ENCODE results near the gene GLOD4.
A peak's percentile ranks its signal among the peaks of the same experiment; 100 is the strongest.

The GLOD4 gene

GRCh38 chr17:744937-745336 lies 37.1 kb downstream of the GLOD4 start:
- Histone ChIP-seq H3K36me3 (ENCODE audit: control insufficient read depth, insufficient read depth, low read length) (peaks cover 27% of the 10 kb centered on the region), H3K27me3 (ENCODE audit: control insufficient read depth, insufficient read depth, low read length) (no peaks in the 10 kb centered on the region), H3K9me3 (ENCODE audit: control insufficient read depth, low read length) (no peaks in the 10 kb centered on the region), H3K9ac (ENCODE audit: low read length) (no peak overlapping the region), H3K4me1 (ENCODE audit: control insufficient read depth, insufficient read depth, low read length) (no peaks in the 10 kb centered on the region), H3K4me3 (ENCODE audit: low read length) (no peak overlapping the region)

GRCh38 chr17:743139-743538 lies 38.9 kb downstream of the GLOD4 start:
- H3K27me3 ChIP-seq (ENCODE audit: control insufficient read depth, insufficient read depth, low read length): no peaks in the 10 kb centered on the region
- H3K36me3 ChIP-seq (ENCODE audit: control insufficient read depth, insufficient read depth, low read length): peaks cover 27% of the 10 kb centered on the region

GRCh38 chr17:742147-742793 lies 39.8 kb downstream of the GLOD4 start:
- H3K4me1 ChIP-seq (ENCODE audit: control insufficient read depth, insufficient read depth, low read length): no peaks in the 10 kb centered on the region
- H3K9me3 ChIP-seq (ENCODE audit: control insufficient read depth, low read length): no peaks in the 10 kb centered on the region
- H3K9ac ChIP-seq (ENCODE audit: low read length): no peak overlapping the region
- peaks cover 20% of the 10 kb centered on the region for H3K36me3 ChIP-seq (ENCODE audit: control insufficient read depth, insufficient read depth, low read length)
- H3K27me3 ChIP-seq (ENCODE audit: control insufficient read depth, insufficient read depth, low read length): no peaks in the 10 kb centered on the region
- H3K4me3 ChIP-seq (ENCODE audit: low read length): no peak overlapping the region

More at GRCh38 chr17:743139-743538, 38.9 kb downstream of the GLOD4 start:
- H3K4me1 ChIP-seq (ENCODE audit: control insufficient read depth, insufficient read depth, low read length): no peaks in the 10 kb centered on the region
- H3K9me3 ChIP-seq (ENCODE audit: control insufficient read depth, low read length): no peaks in the 10 kb centered on the region
- H3K4me3 ChIP-seq (ENCODE audit: low read length): no peak overlapping the region
- H3K9ac ChIP-seq (ENCODE audit: low read length): no peak overlapping the region

GRCh38 chr17:740240-741017 lies 41.7 kb downstream of the GLOD4 start:
- H3K36me3 ChIP-seq (ENCODE audit: control insufficient read depth, insufficient read depth, low read length): peaks cover 9% of the 10 kb centered on the region
- no peak overlapping the region for H3K9ac ChIP-seq (ENCODE audit: low read length)
- no peaks in the 10 kb centered on the region for H3K9me3 ChIP-seq (ENCODE audit: control insufficient read depth, low read length)
- no peak overlapping the region for H3K4me3 ChIP-seq (ENCODE audit: low read length)
- no peaks in the 10 kb centered on the region for H3K27me3 ChIP-seq (ENCODE audit: control insufficient read depth, insufficient read depth, low read length)
- no peaks in the 10 kb centered on the region for H3K4me1 ChIP-seq (ENCODE audit: control insufficient read depth, insufficient read depth, low read length)

GRCh38 chr17:737561-738113 lies 44.4 kb downstream of the GLOD4 start:
- Histone ChIP-seq H3K27me3 (ENCODE audit: control insufficient read depth, insufficient read depth, low read length) (no peaks in the 10 kb centered on the region), H3K9ac (ENCODE audit: low read length) (no peak overlapping the region), H3K4me3 (ENCODE audit: low read length) (no peak overlapping the region), H3K9me3 (ENCODE audit: control insufficient read depth, low read length) (no peaks in the 10 kb centered on the region), H3K4me1 (ENCODE audit: control insufficient read depth, insufficient read depth, low read length) (no peaks in the 10 kb centered on the region), H3K36me3 (ENCODE audit: control insufficient read depth, insufficient read depth, low read length) (peaks cover 4% of the 10 kb centered on the region)

GRCh38 chr17:733743-734142 lies 48.3 kb downstream of the GLOD4 start:
- Histone ChIP-seq H3K9me3 (ENCODE audit: control insufficient read depth, low read length) (no peaks in the 10 kb centered on the region), H3K36me3 (ENCODE audit: control insufficient read depth, insufficient read depth, low read length) (no peaks in the 10 kb centered on the region), H3K4me3 (ENCODE audit: low read length) (peak overlapping the region; percentile 14), H3K27me3 (ENCODE audit: control insufficient read depth, insufficient read depth, low read length) (no peaks in the 10 kb centered on the region), H3K4me1 (ENCODE audit: control insufficient read depth, insufficient read depth, low read length) (peaks cover 16% of the 10 kb centered on the region), H3K9ac (ENCODE audit: low read length) (peak overlapping the region; percentile 65)

- Histone ChIP-seq H3K9me3 (ENCODE audit: control insufficient read depth, low read length) (no peaks in the 10 kb centered on the region), H3K4me1 (ENCODE audit: control insufficient read depth, insufficient read depth, low read length) (peaks cover 21% of the 10 kb centered on the region), H3K4me3 (ENCODE audit: low read length) (peak overlapping the region; percentile 14), H3K36me3 (ENCODE audit: control insufficient read depth, insufficient read depth, low read length) (no peaks in the 10 kb centered on the region), H3K9ac (ENCODE audit: low read length) (peak overlapping the region; percentile 65), H3K27me3 (ENCODE audit: control insufficient read depth, insufficient read depth, low read length) (no peaks in the 10 kb centered on the region)
These were observed 49.0 kb downstream of the GLOD4 start for GRCh38 chr17:732902-733720.

- Histone ChIP-seq H3K4me3 (ENCODE audit: low read length) (peak within 1 kb of the TSS; percentile 14), H3K36me3 (ENCODE audit: control insufficient read depth, insufficient read depth, low read length) (no peaks in the 10 kb centered on the region), H3K4me1 (ENCODE audit: control insufficient read depth, insufficient read depth, low read length) (peaks cover 21% of the 10 kb centered on the region)
These were observed 49.8 kb downstream of the GLOD4 start, which contains the start of gene TLCD3A for GRCh38 chr17:732067-732901. Gene TLCD3A, plus strand, starts transcription at chr17:732596. Its CDS starts 52 bp downstream, at chr17:732648.

GRCh38 chr17:731644-732066 lies 50.4 kb downstream of the GLOD4 start:
- Histone ChIP-seq H3K4me3 (ENCODE audit: low read length) (peak overlapping the region; percentile 1), H3K27me3 (ENCODE audit: control insufficient read depth, insufficient read depth, low read length) (no peaks in the 10 kb centered on the region), H3K36me3 (ENCODE audit: control insufficient read depth, insufficient read depth, low read length) (no peaks in the 10 kb centered on the region), H3K9me3 (ENCODE audit: control insufficient read depth, low read length) (no peaks in the 10 kb centered on the region), H3K4me1 (ENCODE audit: control insufficient read depth, insufficient read depth, low read length) (peaks cover 27% of the 10 kb centered on the region), H3K9ac (ENCODE audit: low read length) (peak overlapping the region; percentile 82)

More at GRCh38 chr17:732067-732901, 49.8 kb downstream of the GLOD4 start, which contains the start of gene TLCD3A:
- no peaks in the 10 kb centered on the region for H3K9me3 ChIP-seq (ENCODE audit: control insufficient read depth, low read length)
- no peaks in the 10 kb centered on the region for H3K27me3 ChIP-seq (ENCODE audit: control insufficient read depth, insufficient read depth, low read length)
- H3K9ac ChIP-seq (ENCODE audit: low read length): peak within 1 kb of the TSS; percentile 82

GRCh38 chr17:728911-729310 lies 53.2 kb downstream of the GLOD4 start:
- Histone ChIP-seq H3K9me3 (ENCODE audit: control insufficient read depth, low read length) (no peaks in the 10 kb centered on the region), H3K4me1 (ENCODE audit: control insufficient read depth, insufficient read depth, low read length) (peaks cover 35% of the 10 kb centered on the region)

More at GRCh38 chr17:728911-729310, 53.2 kb downstream of the GLOD4 start:
- Histone ChIP-seq H3K36me3 (ENCODE audit: control insufficient read depth, insufficient read depth, low read length) (no peaks in the 10 kb centered on the region), H3K9ac (ENCODE audit: low read length) (no peak overlapping the region), H3K4me3 (ENCODE audit: low read length) (no peak overlapping the region), H3K27me3 (ENCODE audit: control insufficient read depth, insufficient read depth, low read length) (no peaks in the 10 kb centered on the region)
